ENCODE results near the gene PIH1D1. TPM values are rescaled to one million over a fixed set of nuclear protein-coding genes. Genes with fewer than 3 reads are reported as not detected.
"Not testable (repeated sequence)": the region's sequence is repeated elsewhere in the genome, so short reads cannot be mapped to it uniquely, and the experiment has no call there.

PIH1D1 gene
- polyA plus RNA-seq, 3 donors, result 81.1 to 84.9 (median 84.7) TPM

DNA sequence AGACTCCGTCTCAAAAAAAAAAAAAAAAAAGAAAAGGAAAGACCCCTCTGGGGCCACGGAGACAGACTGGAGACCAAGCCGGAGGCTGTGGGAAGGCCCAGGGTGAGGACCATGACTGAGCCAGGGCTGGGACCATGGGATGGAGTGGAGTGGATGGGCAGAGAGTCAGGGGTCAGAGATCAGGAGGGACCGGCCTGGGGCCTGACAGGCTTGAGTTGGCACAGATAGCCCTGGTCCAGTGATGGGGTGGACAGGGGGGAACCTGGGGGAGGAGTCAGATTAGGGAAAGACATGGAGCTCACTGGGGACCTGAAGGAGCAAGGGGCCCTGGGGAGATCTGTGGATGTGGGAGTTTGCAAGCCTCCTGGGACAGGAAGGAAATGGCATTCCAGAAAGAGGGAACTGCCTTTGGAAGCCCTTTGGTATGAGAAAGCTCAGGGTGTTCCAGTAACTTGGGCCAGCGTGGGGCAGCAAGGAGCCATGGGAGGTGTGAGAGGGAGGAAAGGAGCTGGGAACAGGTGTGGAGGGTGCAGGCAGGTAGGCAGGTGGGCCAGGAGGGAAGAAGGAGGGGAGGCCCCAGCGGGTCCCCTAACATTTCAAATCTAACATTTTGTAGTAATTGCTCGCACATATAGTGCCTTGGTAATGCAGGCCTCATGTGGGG, 29.5 kb upstream of the PIH1D1 start:
- DNase-seq (ENCODE audit: low read depth in 3 of 3, low spot score in 2 of 3), result no peak

- no peak for DNase-seq (ENCODE audit: low read depth in 3 of 3, low spot score in 2 of 3)
These were observed 28.5 kb upstream of the PIH1D1 start for GRCh38 chr19:49479975-49480628.

GRCh38 chr19:49475995-49476880, 24.6 kb upstream of the PIH1D1 start:
- no peak for DNase-seq (ENCODE audit: low read depth in 3 of 3, low spot score in 2 of 3)

DNA sequence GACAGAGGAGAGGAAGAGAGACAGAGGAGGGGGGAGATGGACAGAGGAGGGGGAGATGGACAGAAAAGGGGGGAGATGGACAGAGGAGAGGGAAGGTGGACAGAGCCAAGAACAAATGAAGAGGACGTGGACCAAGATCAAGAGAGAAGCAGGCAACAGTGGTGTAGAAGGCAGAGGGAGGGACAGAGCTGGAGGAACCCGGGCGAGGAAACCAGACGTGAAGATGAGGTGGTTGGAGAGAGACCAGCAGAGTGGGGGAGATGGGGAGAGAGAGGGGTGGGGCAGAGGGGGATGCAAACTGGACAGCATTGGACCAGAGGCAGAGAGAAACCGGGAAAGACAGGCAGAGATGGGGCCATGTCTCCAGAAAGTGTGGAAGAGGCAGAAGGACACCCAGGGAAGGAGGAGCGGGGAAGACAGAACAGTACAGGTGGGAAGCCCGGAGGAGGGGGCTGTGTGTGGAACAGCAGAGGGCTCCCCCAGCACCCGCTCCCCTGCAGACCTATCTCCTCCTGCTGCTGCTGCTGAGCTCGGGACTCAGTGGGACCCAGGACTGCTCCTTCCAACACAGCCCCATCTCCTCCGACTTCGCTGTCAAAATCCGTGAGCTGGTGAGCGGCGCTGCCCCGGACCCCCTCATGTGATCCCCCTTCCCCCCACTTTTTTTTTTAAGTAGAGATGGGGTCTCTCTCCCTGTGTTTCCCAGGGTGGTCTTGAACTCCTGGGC, 23.7 kb upstream of the PIH1D1 start:
- no peak for DNase-seq (ENCODE audit: low read depth in 3 of 3, low spot score in 2 of 3)

DNA sequence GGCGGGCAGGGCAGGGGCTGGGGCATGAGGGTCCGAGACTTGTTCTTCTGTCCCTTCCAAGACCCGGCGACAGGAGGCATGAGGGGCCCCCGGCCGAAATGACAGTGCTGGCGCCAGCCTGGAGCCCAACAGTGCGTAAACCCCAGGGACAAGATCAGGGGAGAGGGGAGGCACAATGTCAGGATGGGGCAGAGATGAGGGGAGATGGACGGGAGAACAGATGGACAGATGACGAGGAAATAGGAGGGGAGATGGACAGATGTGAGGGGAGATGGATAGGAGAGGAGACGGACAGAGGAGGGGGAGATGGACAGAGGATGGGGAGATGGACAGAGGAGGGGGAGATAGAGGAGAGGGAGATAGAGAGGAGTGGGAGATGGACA, 22.9 kb upstream of the PIH1D1 start:
- DNase-seq (ENCODE audit: low read depth in 3 of 3, low spot score in 2 of 3), result no peak

GRCh38 chr19:49473868-49474541, 22.4 kb upstream of the PIH1D1 start, which contains the start of gene FLT3LG:
Gene FLT3LG, plus strand, starts transcription at chr19:49474215. Its CDS starts 425 bp downstream, at chr19:49474640.
- no peak for DNase-seq (ENCODE audit: low read depth in 3 of 3, low spot score in 2 of 3)

GRCh38 chr19:49473501-49473867, 21.9 kb upstream of the PIH1D1 start:
- DNase-seq (ENCODE audit: low read depth in 3 of 3, low spot score in 2 of 3), result not testable (repeated sequence)

DNA sequence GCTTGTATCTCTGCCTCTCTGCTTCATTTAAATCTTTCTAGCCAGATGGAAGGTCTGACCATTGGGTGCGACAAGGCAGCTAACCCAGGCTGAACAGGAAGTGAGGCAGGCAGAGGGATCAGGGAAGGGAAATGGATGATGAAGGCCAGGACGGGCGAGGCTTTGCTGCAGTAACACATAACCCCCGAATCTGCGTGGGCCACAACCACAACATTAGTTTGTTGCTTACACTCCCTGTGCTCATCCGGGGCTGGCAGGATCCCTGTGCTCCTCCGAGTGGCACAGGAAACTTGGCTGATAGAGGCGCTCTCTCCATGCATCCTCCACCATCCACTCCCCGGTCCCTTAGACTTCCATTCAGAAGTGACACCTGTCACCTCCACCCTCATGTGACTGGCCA, 21.3 kb upstream of the PIH1D1 start:
- no peak for DNase-seq (ENCODE audit: low read depth in 3 of 3, low spot score in 2 of 3)

DNA sequence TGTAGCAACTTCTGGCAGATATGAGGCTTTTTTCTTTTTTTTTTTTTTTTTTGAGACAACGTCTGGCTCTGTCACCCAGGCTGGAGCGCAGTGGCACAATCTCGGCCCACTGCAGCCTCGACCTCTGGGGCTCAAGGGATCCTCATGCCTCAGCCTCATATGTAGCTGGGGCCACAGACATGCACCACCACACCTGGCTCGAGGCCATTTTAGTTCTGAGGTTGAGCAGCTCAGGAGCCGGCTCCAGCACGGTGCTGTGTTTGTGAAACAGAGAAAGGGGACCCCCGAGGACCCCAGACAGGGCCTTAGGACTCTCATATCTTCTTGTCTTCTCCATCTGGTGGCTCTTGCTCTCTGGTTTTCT, 19.0 kb upstream of the PIH1D1 start:
- no peak for DNase-seq (ENCODE audit: low read depth in 3 of 3, low spot score in 2 of 3)

GRCh38 chr19:49469828-49470614, 18.4 kb upstream of the PIH1D1 start:
- DNase-seq (ENCODE audit: low read depth in 3 of 3, low spot score in 2 of 3), result no peak

GRCh38 chr19:49468746-49469447, 17.3 kb upstream of the PIH1D1 start:
- DNase-seq (ENCODE audit: low read depth in 3 of 3, low spot score in 2 of 3), result no peak

- no peak for DNase-seq (ENCODE audit: low read depth in 3 of 3, low spot score in 2 of 3)
These were observed 16.6 kb upstream of the PIH1D1 start for GRCh38 chr19:49468199-49468598.

GRCh38 chr19:49465371-49465770, 13.8 kb upstream of the PIH1D1 start:
- no peak for DNase-seq (ENCODE audit: low read depth in 3 of 3, low spot score in 2 of 3)

- no peak for DNase-seq (ENCODE audit: low read depth in 3 of 3, low spot score in 2 of 3)
These were observed 12.5 kb upstream of the PIH1D1 start for GRCh38 chr19:49463960-49464740.

DNA sequence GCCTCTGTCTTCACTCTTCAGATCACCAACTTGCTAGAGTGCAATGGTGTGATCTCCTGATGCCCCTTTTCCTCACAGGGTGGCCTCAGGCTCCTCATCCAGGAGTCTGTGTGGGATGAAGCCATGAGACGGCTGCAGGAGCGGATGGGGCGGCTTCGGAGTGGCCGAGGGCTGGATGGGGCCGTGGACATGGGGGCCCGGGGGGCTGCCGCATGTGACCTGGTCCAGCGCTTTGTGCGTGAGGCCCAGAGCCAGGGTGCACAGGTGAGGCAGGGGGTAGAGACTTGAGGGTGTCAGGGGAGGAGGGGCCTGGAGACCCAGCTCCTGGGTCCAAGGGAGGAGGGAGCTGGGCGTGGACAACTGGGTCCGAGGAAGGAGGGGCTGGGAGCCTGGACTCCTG, 10.9 kb upstream of the PIH1D1 start:
- no peak for DNase-seq (ENCODE audit: low read depth in 3 of 3, low spot score in 2 of 3)

DNA sequence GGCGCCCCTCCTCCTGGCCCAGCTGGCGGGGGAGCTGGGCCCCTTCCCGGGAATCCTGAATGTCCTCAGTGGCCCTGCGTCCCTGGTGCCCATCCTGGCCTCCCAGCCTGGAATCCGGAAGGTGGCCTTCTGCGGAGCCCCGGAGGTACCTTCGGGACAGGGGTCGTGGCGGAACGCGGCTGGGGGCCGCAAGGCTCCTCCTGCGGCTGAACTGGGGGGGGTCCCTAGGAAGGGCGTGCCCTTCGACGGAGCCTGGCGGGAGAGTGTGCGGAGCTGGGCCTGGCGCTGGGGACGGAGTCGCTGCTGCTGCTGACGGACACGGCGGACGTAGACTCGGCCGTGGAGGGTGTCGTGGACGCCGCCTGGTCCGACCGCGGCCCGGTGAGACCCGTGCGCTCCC, 10.0 kb upstream of the PIH1D1 start:
- DNase-seq (ENCODE audit: low read depth in 3 of 3, low spot score in 2 of 3), result no peak

DNA sequence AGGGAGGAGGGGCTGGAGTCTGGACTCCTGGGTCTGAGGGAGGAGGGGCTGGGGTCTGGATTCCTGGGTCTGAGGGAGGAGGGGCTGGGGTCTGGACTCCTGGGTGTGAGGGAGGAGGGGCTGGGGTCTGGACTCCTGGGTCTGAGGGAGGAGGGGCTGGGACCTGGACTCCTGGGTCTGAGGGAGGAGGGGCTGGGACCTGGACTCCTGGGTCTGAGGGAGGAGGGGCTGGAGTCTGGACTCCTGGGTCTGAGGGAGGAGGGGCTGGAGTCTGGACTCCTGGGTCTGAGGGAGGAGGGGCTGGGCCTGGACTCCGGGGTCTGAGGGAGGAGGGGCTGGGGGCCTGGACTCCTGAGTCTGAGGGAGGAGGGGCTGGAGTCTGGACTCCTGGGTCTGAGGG, 9.5 kb upstream of the PIH1D1 start:
- DNase-seq (ENCODE audit: low read depth in 3 of 3, low spot score in 2 of 3), result not testable (repeated sequence)

GRCh38 chr19:49459388-49459787, 7.8 kb upstream of the PIH1D1 start:
- DNase-seq (ENCODE audit: low read depth in 3 of 3, low spot score in 2 of 3), result no peak
